AG04449 (cell line): Measurements from ENCODE around the gene PIK3C2G.

Experiments
- CTCF ChIA-PET: fragments of 350-600 bp; formaldehyde crosslinking; extraction: SDS; loops from one replicate; lab custom pipeline; 2021; ENCODE audit warnings: antibody characterized with exemption; lab: Yijun Ruan, JAX
- POLR2A ChIA-PET: fragments of 400-600, 350-600 bp; formaldehyde crosslinking; extraction: SDS; loops from one replicate; lab custom pipeline; 2020; ENCODE audit warnings: antibody characterized with exemption, inconsistent platforms; lab: Yijun Ruan, JAX
- DNase-seq: peaks from one replicate; pipeline ENCODE4 v3.0.0-alpha.2; 2010; ENCODE audit warnings: low read depth, low spot score
- H3K4me3 ChIP-seq: 2 replicates; pipeline ENCODE4 v1.5.1; 2011; ENCODE audit warnings: low read depth, mild to moderate bottlenecking, control low read depth, low read length
- CTCF ChIP-seq: IDR thresholded peaks from one replicate; pipeline ENCODE4 v1.5.1; 2011; ENCODE audit warnings: mild to moderate bottlenecking, moderate library complexity, low read length, control low read depth, inconsistent platforms; ENCODE audit not compliant: insufficient read depth; ENCODE audit errors: missing control alignments

PIK3C2G gene

GRCh38 chr12:18296201-18296908, 35.0 kb downstream of the PIK3C2G start:
- DNase-seq, result no peak
- ChIA-PET CTCF (interaction anchor here (2.3 kb wide), 1 partner anchor 23 kb away, joined by 9 read pairs; no protein-coding TSS in a partner anchor), POLR2A (no interaction called here)
- no peak overlapping the region for H3K4me3 ChIP-seq
- TF ChIP-seq CTCF, result no peak

- CTCF ChIA-PET, result interaction anchor here (2.3 kb wide), 1 partner anchor 23 kb away, joined by 9 read pairs; no protein-coding TSS in a partner anchor
- POLR2A ChIA-PET, result no interaction called here
- no peak overlapping the region for H3K4me3 ChIP-seq
- no peak for TF ChIP-seq CTCF
- DNase-seq, result no peak
Observed at GRCh38 chr12:18296909-18297280, 35.6 kb downstream of the PIK3C2G start.

GRCh38 chr12:18297902-18298301, 36.6 kb downstream of the PIK3C2G start:
- no peak overlapping the region for H3K4me3 ChIP-seq
- POLR2A ChIA-PET, result no interaction called here

GRCh38 chr12:18302809-18303430, 41.6 kb downstream of the PIK3C2G start:
- H3K4me3 ChIP-seq, result no peak overlapping the region
- ChIA-PET POLR2A (no interaction called here), CTCF (no interaction called here)
- no peak for DNase-seq
- TF ChIP-seq CTCF, result no peak

More at GRCh38 chr12:18297902-18298301, 36.6 kb downstream of the PIK3C2G start:
- no peak for TF ChIP-seq CTCF
- DNase-seq, result no peak
- CTCF ChIA-PET, result no interaction called here

- POLR2A ChIA-PET, result interaction anchor here (0.6 kb wide), 1 partner anchor 111 kb away, joined by 3 read pairs; no protein-coding TSS in a partner anchor
- CTCF ChIA-PET, result interaction anchor here (0.9 to 1.2 kb wide), 2 partner anchors 55 to 882 kb away, joined by 3 to 4 read pairs; no protein-coding TSS in a partner anchor
- TF ChIP-seq CTCF, result no peak
- DNase-seq, result no peak
- no peak overlapping the region for H3K4me3 ChIP-seq
Observed at GRCh38 chr12:18304609-18305008, 43.3 kb downstream of the PIK3C2G start.

GRCh38 chr12:18306311-18306710, 45.0 kb downstream of the PIK3C2G start:
- no peak for DNase-seq
- no peak for TF ChIP-seq CTCF
- CTCF ChIA-PET, result interaction anchor here (1.2 kb wide), 2 partner anchors 13 kb away, joined by 3 to 4 read pairs; no protein-coding TSS in a partner anchor
- H3K4me3 ChIP-seq, result no peak overlapping the region
- POLR2A ChIA-PET, result no interaction called here
